HS-27A (cell line): ENCODE data around the gene WDR37.
"Not testable (repeated sequence)": the region's sequence is repeated elsewhere in the genome, so short reads cannot be mapped to it uniquely, and the experiment has no call there.

Experiments used
- DNase-seq: peaks from one replicate; pipeline ENCODE4 v3.0.0-alpha.2; 2012; ENCODE audit warnings: low read depth, missing footprints

WDR37 gene

GRCh38 chr10:1107004-1107403, 50.8 kb downstream of the WDR37 start:
- no peak for DNase-seq

- no peak for DNase-seq
These were observed 51.5 kb downstream of the WDR37 start for GRCh38 chr10:1107679-1108078.

- DNase-seq = peak; percentile 17
These were observed 53.8 kb downstream of the WDR37 start for GRCh38 chr10:1109795-1110673.

- no peak for DNase-seq
These were observed 54.5 kb downstream of the WDR37 start for GRCh38 chr10:1110674-1111119.

GRCh38 chr10:1114315-1114714, 58.1 kb downstream of the WDR37 start:
- no peak for DNase-seq

- no peak for DNase-seq
These were observed 58.8 kb downstream of the WDR37 start for GRCh38 chr10:1114719-1115606.

- no peak for DNase-seq
These were observed 59.4 kb downstream of the WDR37 start for GRCh38 chr10:1115607-1115955.

- DNase-seq = no peak
These were observed 59.9 kb downstream of the WDR37 start for GRCh38 chr10:1116051-1116450.

GRCh38 chr10:1116696-1117280, 60.6 kb downstream of the WDR37 start:
- no peak for DNase-seq

- no peak for DNase-seq
These were observed 61.5 kb downstream of the WDR37 start for GRCh38 chr10:1117651-1118050.

- not testable (repeated sequence) for DNase-seq
These were observed 62.1 kb downstream of the WDR37 start for GRCh38 chr10:1118318-1118717.

- DNase-seq = no peak
These were observed 62.8 kb downstream of the WDR37 start for GRCh38 chr10:1119027-1119426.

GRCh38 chr10:1119501-1119900, 63.3 kb downstream of the WDR37 start:
- no peak for DNase-seq

- no peak for DNase-seq
These were observed 64.1 kb downstream of the WDR37 start for GRCh38 chr10:1120306-1120705.

GRCh38 chr10:1120801-1121211, 64.6 kb downstream of the WDR37 start:
- DNase-seq = no peak

GRCh38 chr10:1121271-1121970, 65.2 kb downstream of the WDR37 start:
- DNase-seq = no peak

GRCh38 chr10:1122349-1122748, 66.2 kb downstream of the WDR37 start:
- no peak for DNase-seq

- DNase-seq = no peak
These were observed 67.0 kb downstream of the WDR37 start for GRCh38 chr10:1123198-1123597.

- DNase-seq = no peak
These were observed 67.8 kb downstream of the WDR37 start for GRCh38 chr10:1123972-1124371.

- DNase-seq = no peak
These were observed 68.6 kb downstream of the WDR37 start for GRCh38 chr10:1124796-1125195.

- no peak for DNase-seq
These were observed 70.3 kb downstream of the WDR37 start for GRCh38 chr10:1126461-1126860.

GRCh38 chr10:1127629-1128028, 71.4 kb downstream of the WDR37 start:
- DNase-seq = no peak
